NCI-H1105 (cell line): ENCODE measurements around the gene COMTD1.

ENCODE experiments used
- DNase-seq: peaks from one replicate; lab custom pipeline; 2025; lab: John Stamatoyannopoulos, UW

The COMTD1 gene

DNA sequence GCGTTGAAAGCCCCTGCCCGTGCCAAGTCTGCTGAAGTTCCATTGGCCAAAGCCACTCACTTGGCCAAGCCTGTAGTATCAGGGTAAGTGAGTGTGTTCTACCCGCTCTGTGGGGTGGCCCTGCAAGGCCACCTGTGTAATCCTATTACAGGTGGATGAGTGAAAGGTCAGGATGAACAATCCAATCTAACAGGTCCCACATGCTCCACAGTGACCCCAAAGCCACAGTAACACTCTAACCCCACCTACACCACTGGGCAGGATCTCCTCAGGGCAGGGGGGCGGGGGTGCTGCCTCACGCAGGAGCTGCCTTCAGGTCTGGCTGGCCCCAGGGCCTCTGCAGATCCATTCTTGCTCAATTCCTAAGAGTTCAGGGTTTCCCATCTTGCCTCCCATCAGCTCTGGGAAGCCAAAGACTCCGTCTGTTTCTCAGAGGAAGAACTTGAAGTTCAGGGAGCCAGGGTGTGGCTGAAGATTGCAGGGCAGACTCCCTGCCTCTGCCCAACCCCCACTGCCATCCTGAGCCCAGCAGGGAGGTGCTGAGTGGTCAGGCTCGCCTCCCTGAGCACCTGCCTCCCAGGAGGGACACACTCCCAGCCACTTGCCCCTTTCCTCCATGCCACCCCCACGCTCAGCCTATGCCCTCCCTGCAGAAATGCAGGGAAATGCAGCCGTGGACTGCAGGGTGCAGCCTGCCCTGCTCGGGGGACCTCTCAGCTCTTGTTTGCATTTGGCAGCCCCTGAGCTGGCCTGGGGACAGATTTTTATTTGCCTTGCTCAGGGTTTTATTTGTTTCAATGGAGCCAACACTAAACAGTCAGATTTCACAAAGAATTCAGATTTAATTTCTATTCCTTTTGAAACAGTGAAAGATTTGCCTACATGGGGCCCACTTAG is 9.8 kb upstream of the COMTD1 start:
- no peak for DNase-seq

DNA sequence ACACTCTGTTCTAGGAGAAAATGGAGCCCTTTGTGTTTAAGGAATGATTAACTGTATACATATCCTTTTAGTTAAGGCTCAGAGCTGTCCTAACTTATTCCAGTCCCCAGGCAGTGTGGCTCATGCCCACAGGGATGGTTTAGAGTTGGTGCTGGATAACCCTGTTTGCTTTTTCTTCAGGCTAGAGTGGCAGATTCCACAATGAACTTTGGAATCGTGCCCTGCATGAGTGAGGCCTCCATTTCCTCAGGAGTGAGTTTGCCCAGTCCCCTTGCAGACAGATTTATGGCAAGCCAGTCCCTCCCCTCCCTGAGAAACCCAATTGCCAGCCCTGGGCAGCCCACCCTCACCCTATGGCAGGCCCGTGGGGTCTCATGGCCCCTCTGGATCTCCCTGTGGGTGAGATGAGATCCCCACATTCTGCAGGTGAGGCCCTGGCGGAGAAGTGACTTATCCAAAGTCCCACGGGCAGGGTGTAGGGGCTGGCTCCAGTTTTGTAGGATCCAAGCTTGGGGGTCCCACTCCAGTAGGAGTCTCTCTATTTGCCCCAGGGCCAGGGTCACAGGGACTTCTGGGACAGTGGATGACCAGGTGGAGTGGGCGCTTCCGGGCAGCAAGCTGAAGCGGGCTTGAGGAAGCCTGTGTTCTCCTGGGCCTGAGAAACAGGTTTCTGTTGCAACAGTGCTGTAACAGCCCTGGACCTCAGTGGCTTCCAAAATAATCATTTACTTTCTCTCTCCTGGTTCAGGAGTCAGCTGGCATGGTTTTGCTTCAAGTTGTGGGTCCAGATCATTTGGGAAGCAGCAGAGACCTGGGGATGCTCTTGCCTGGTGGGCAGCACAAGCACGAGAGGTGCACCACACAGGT is 9.0 kb upstream of the COMTD1 start:
- DNase-seq = no peak

DNA sequence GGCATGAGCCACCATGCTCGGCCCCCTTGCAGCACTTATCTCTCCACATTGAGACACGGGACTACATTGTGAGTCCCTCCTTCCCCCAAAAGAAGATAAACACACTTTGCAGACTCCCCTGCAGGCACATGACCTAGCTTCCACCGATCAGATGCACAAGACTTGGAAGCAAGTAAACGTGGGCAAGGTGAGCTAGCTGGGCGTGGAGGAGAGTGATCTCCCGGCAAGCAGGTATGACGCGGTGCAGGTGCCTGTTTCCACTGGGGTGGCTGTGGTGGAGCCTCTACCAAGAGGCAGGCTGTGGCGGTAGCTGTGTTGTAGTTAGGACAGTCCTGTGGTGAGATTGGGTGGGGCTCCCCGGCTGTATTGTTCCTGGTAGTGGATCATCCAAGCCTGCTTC is 7.7 kb upstream of the COMTD1 start:
- no peak for DNase-seq

DNA sequence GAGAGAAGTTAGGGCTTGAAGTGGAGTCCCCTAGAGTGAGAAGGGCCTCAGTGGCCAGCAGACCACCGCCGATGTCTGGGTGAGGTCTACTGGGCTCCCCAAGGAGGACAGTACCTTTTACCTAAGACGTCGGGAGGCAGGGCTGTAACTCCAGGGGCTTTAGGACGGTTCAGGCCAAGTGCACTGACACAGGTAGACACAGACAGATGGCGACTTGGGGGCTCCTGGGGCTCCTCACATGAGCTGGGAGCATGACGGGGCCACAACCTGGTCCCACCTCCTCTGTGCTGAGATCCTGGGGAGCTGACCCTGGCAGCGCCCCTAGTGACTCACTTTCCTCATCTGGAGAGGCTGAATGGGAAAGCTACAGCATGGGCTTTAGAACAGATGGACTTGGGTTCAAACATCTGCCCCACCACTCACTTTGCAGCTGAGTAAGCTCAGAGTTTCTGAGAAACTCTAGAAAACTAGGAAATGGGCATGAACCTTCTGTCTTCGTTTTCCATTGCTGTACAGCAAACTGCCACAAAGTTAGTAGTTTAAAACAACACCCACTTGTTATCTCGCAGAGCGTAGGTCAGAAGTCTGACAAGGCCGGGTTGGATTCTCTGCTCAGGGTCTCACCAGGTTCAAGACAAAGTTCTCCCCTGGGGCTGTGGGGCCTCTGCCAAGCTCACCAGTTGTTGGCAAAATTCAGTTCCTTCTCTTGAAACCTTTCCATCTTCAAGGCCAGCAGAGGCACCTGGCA is 4.7 kb upstream of the COMTD1 start:
- no peak for DNase-seq

DNA sequence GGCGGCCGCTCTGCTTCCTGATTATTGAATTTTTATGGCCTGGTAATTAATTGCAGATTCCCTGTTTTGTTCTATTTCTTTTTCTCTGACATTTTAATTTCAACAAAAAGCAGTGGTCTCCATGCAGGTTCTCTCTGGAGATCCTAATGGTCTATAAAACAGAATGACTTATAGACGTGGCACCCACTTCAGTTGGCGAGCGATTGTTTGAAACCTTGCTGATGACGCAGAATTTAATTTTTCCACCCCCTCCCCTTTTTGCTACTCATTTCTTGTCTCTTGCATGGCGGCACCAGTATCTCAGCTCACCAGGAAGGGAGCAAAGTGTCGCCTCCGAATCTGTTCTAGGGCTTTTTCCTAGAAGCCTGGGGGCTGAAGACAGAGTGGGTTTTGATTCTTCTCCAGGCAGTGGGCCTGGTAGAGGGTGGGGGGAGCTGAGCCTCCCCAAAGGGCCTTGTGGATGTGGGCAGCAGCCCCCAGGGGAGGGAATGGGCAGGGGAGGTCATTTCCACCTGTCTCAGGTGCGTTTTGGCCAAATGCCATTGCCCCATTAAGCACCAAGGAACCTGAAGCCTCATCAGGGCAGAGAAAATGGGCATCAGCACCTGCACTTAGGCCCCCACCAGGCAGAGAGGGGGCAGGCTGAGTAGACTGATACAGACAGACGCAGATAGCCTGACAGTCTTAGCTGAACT is 3.5 kb upstream of the COMTD1 start:
- DNase-seq = no peak

DNA sequence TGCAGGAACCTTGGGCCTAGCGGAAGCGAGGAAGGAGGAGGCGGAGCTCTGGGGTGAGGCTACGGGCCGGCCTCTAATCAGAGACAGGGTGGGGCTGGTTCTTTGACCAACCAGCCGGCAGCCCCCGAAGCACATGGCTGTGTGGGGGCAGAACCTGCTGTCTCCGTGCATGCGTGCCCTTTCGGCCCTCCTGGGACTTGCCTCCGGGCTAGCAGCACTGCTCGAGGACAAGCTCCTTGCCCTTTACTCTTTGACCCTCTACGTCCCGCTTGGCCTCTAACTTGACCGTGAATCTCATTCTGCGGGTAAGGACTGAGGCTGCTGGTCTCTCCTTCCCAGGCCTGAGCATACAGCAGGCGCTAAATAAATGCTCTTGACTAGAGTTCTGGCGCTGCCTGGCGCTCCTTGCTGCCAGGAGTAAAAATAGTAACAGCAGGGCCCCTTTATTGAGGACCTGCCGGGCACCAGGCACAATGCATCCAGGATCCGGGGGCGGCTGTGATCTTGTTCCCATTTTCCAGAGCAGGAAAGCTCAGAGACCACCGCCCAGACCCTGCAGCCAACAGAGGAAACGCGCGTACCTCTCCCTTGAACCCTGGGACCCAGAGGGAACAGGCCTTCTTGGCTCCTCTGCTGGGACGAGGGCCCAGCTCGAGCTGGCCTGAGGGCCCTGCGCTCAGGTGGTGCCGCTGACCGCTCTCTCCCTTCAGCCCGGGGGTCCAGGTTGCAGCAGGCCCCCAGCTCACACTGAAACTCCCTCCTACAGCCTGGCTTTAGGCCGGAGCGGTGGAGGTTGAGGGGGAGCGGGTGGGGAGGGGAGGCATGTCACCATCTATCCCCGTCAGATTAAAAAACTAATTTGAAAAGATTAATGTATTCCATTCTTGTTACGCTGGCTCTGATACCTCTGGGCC is 2.7 kb upstream of the COMTD1 start:
- DNase-seq = no peak

DNA sequence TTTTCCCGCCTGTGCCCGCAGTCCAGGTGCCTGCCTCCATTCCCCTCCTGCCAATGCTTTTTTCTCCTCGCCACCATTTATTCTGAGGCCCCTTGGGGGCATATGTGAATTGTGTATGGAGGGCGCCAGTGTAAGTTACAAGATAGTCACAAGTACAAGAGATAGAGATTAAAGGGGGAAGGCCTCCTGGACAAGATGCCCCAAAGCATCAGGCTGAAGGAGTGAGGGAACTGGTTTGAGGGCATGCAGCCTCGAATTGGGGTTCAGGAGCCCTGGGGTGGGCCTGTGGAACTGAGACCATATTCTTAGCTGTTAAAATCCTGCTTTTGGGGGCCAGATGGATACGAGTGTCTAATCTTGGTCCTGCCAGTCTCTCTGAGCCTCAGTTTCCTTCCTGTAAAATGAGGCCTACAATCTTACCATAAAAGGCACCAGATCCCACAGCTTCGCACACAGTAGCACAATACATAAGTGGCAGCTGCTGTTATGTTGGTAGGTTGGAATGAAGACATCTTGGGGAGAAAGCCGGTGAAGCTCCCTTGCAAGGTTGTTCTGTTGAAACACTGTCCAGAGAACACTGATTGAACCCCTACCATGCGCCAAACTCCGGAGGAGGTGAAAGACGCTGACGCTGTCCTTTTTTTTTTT is 545 bp upstream of the COMTD1 start:
- no peak for DNase-seq

DNA sequence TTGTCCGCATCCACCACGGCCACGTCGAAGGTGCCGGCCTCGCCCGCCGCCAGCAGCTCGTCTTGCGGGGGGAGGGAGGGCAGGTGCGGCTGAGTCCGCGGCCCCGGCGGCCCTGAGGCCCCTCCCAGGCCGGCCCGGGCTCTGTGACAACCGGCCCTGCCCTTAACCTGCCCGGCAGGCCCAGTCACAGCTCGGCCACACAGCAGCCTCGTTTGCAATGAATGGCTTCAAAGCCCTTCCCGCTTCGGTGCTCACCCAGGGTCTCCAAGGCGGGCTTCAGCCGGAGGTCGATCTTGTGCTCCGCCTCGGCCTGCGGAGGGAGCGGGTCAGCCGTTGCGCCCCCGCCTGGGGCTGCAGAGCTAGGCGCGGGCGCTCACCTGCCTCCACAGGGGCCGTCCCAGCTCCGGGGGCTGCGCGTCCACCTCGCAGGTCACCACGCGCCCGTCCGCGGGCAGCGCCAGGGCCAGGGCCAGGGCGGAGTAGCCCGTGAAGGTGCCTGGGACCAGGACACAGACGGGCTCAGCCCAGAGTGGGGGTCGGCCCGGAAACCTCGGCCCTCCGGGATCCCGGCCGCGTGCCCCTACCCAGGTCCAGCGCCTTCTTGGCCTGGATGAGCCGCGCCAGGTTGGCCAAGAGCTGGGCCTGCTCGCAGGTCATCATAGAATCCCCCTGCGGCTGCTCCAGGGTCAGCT is 928 bp downstream of the COMTD1 start:
- no peak for DNase-seq

DNA sequence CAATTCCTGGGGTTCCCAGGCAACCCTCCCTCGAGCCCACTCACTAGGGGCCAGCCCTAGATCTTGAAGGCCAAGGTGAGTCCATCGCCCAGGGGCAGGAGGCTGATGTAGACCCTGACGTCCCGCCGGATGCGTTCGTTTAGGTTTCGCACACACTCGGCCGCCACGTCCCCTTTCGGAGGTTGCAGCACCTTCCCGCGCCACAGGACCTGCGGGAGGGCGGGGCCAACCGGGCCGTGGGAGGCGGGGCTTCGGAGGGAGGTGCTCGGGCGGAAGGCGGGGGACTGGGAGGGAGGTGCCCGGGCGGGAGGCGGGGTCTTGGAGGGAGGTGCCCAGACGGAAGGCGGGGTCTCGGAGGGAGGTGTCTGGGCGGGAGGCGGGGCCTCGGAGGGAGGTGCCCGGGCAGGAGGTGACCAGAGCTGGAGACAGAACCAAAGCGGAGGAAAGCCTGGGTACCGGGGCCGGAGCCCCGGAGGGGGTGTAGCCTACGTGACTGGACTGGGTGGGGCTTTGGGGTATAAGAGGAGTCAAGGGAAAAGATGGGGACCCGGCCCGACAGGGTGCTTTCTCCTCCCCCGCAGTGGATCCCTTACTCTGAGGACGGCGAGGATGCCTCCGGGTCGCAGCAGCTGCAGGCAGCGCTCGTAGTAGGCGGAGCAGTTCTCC is 1.6 kb downstream of the COMTD1 start:
- peak; percentile 82 for DNase-seq

DNA sequence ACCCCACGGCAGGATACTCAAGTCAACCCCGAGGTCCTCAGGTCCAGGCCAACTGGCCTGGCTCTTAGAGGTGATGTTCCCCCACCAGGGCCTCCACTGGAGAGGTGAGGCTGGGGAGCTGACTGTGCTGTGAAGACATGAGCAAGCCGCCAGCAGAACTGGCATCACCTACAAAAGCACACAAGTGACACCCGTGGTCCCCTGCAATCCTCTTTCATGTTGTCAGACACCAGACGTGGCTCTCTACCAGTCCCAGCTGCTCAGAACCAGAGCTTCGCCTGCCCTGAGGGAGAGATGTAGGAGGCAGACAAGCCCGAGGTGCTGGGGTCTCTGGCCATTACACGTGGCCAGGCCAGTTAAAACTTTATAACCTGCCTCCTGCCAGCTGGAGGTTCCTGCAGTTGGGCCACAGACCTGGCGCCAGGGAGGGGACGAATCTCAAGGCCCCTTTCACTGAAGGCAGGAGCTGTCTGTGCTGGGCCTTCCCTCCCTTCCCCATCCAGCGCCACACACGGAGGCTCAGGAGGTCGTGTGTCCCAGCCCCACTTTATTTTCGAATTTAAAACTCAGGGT is 2.2 kb downstream of the COMTD1 start:
- DNase-seq = no peak

DNA sequence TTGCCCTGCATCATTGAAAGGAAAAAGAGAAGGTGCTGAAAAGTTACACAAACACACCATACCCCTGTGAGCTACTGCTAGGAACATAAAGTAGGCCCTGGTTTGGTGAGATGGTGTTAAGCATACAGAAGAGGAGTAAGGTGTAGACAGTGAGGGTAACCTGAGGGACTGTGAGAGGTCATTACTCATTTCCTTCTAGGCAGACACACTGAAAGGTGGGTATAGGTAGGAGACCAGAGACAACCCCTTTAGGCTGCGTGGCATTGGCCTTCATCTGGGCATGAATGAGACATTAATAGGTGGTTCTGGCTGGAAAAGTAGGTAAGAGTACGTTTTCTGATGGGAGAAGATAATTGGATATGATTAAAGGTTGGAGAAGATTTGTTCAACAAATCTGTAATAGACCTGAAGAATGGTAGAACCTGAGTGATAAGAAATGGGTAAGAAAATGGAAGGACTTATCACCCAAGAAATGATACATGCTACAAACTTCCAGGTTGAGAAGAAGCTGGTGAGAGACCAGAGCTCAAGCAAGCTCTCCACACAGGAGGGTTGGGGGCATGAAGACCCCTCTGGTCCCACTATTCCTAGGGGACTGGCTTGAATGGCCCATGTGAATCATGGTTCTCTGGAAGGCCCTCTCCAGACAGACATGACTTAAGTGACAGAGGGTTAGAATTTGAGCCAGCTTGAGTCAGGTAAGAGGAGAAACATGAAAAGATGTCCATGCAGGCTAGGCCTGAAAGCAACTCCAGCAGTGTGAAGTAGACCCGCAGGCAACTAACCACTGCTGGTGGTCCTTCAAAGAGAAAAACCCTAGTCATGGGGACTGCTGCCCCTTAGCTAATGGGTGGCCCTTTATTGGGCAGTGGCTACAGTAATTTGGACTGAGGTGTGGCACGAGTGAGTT is 3.8 kb downstream of the COMTD1 start:
- no peak for DNase-seq

DNA sequence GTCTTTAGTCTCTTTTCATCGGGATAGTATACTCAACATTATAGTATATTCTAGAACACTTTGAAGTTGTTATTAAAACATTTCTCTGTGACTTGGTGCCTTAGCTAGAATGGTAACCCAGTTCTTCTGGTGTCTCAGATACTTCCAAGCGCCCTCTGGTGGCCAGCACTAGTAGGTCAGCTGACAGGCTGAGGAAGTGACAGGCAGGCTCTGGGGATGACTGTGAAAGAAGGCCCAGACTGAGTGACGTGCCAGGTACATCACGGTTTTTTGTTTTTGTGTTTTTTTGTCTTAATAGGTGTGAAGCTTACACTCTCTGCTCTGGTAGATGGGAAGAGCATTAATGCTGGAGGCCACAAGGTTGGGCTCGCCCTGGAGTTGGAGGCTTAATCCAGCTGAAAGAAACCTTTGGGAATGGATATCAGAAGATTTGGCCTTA is 5.1 kb downstream of the COMTD1 start:
- DNase-seq = peak; percentile 59

DNA sequence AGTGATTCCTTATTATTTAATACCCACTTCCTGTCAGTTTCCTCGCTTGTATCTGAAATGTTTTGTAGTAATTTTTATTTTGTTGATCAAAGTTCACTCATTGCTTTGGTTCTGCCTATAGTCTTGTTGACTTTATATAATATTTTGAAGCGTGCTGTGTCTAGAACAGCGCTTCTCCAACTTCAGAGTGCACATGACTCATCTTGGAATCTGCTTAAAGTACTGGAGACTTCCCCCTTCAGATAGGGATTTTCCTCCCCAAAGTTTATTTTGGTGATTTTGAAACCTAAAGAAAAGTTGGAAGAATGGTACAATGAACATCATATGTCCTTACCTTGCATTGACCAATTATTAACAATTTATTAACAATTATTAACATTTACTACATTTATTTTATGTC is 5.8 kb downstream of the COMTD1 start:
- DNase-seq = no peak

DNA sequence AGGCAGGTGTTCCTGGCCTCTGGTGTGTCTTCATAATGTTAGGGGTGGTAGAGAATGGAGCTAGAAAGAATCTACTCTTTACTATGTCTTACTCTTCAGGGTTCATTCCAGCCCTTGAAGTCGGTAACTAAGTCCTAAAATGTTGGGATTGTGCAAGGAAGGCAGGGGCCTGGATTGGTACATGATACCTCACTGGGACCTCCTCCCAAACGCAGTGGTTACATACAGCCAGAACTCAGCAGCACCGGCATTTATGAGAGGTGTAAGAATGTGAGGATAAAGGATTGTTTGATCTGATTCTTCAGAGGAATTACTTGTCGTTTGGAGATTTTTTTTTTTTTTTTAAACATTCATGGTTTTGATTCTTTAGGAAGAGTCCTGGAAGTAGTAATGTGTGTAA is 6.9 kb downstream of the COMTD1 start:
- no peak for DNase-seq

DNA sequence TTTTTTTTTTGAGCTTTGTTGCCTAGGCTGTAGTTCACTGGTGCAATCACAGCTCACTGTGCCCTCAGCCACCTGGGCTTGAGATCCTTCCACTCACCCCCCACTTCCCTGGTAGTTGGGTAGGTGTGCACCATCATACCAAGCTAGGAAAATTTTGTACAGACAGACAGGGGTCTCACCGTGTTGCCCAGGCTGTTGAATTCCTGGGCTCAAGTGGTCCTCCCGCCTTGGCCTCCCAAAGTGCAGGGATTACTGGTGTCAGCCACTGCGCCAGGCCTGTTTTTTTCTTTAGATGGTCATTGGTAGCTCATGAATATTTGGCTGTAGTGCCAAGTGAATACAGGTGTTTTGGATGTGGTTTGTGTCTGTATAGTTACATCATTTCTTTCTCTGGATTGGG is 7.5 kb downstream of the COMTD1 start:
- no peak for DNase-seq

DNA sequence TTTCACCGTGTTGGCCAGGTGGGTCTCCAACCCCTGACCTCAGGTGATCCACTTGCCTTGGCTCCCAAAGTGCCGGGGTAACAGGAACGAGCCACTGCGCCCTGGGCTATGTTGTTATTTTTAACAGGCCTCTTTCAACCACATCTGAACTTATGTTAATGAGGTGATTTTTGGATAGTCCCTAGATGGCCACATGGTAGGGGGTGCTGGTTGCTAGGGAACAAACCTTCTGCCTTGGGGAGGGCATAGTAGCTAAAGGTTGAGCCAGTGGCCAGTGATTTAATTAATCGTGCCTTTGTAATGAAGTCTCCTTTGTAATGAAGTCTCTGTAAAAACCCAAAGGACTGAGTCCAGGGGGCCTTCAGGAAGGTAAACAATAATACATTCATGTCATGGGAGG is 9.1 kb downstream of the COMTD1 start:
- DNase-seq = no peak

DNA sequence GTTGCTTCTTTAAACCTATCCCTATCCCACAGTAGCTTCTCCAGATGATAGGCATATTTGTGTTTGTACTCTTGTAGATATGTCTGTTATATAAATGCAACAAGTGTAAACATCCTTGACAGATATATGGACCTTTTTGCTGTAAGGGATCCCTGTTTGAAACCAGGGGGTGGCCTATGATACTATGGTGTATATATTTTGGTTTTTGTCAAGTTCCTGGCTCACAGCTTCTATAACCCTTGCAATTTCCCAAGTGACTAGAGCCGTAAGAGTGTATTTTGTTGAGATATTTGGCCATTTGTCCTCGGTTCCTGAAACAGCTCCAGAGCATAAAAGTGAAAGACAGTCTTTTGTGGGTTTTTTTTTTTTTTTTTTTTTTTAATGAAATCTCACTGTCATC is 9.7 kb downstream of the COMTD1 start:
- DNase-seq = no peak

DNA sequence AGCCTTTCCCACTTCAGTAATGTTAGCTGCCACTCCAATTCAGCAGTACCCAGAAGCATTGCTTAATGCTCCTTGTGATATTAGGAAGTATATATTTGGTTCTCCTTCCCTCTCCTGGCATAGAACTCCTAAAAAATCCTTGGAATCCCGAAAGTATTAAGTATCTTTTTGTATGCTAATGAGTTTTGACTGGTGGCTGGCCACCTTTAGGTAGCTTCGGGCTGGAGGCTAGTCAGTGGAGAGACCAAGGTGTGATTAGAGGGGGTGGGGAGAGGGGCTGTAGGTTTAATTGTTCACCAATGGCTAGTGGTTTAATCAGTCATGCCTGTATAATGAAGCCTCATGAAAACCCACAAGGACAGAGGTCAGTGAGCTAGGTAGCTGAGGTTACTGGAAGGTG is 12.2 kb downstream of the COMTD1 start:
- DNase-seq = no peak
